K562 (cell line): ENCODE data around the gene EMC1. TPM values are rescaled to one million over a fixed set of nuclear protein-coding genes. Genes with fewer than 3 reads are reported as not detected.
A peak's percentile ranks its signal among the peaks of the same experiment; 100 is the strongest.

Experiments
- ATAC-seq: fragments of 200-7000 bp; cut with Tn5 transposase; 3 replicates; pipeline ENCODE4 v1.9.1; 2020; ENCODE audit warnings: moderate library complexity
- BruUV-seq: library from RNA; stranded (reverse); fragments of 400-500 nt; replicated peaks from 2 replicates; lab custom pipeline; 2021; lab: Mats Ljungman, UMichigan
- CTCF ChIA-PET: fragments of 300-600 bp; formaldehyde crosslinking; extraction: SDS; loops from one replicate; lab custom pipeline; 2021; ENCODE audit warnings: low intra/inter-chr PET ratio; lab: Yijun Ruan, JAX
- POLR2A ChIA-PET: fragments of 300-600, 350-650 bp; sonication (Branson Sonifier 250); formaldehyde crosslinking; extraction: SDS; loops from one replicate; lab custom pipeline; 2021; ENCODE audit warnings: antibody characterized with exemption, inconsistent platforms; lab: Yijun Ruan, JAX
- DNase-seq, 4 experiments: peaks; one replicate each; pipeline versions ENCODE4 v3.0.0 to v3.0.0-alpha.2; 2011 to 2018; ENCODE audit warnings: low spot score in 3 of 4, mixed read lengths in 3 of 4; ENCODE audit errors: extremely low read depth in 1 of 4
- FAIRE-seq: peaks from 2 replicates; lab custom pipeline; 2011; peaks lifted over from hg19 to GRCh38; lab: Jason Lieb, UNC
- H2AFZ ChIP-seq: 2 replicates; pipeline ENCODE4 v1.6.0; 2011; ENCODE audit warnings: low read depth, low read length, control low read depth, inconsistent platforms
- H3K27ac ChIP-seq: fragments of 200-600 bp; 3 replicates; pipeline ENCODE4 v1.8.0; 2011; ENCODE audit warnings: low read depth, mild to moderate bottlenecking, control low read depth, inconsistent platforms, low read length, moderate library complexity, mixed read lengths; ENCODE audit errors: extremely low read depth
- H3K27me3 ChIP-seq, 2 experiments: fragments of 300-600 bp in 1 of 2; 2 replicates in 1 of 2; 3 replicates in 1 of 2; pipeline versions ENCODE4 v1.6.0 to v1.8.0; 2011; ENCODE audit warnings: inconsistent platforms in 2 of 2, low read length in 2 of 2, mild to moderate bottlenecking in 1 of 2, mixed read lengths in 1 of 2, moderate library complexity in 1 of 2; ENCODE audit not compliant: control insufficient read depth in 2 of 2, insufficient read depth in 2 of 2
- H3K36me3 ChIP-seq: fragments of 300-600 bp; 3 replicates; pipeline ENCODE4 v1.8.0; 2011; ENCODE audit warnings: mild to moderate bottlenecking, low read length, inconsistent platforms; ENCODE audit not compliant: control insufficient read depth, insufficient read depth
- H3K4me1 ChIP-seq, 2 experiments: fragments of 200-600 bp in 1 of 2; replicated peaks in 1 of 2; 2 replicates in 1 of 2; 3 replicates in 1 of 2; pipeline versions ENCODE4 v1.5.1 to v1.8.0; 2011; ENCODE audit warnings: inconsistent platforms in 2 of 2, low read length in 2 of 2, mild to moderate bottlenecking in 1 of 2, mixed read lengths in 1 of 2, moderate library complexity in 1 of 2; ENCODE audit not compliant: control insufficient read depth in 2 of 2, insufficient read depth in 2 of 2
- H3K4me2 ChIP-seq: 2 replicates; pipeline ENCODE4 v1.6.1; 2011; ENCODE audit warnings: low read length, control low read depth, inconsistent platforms, mixed read lengths; ENCODE audit not compliant: insufficient read depth
- H3K4me3 ChIP-seq: fragments of 200-600 bp; sonication (generic), shearing (Covaris generic); 2 replicates; pipeline ENCODE4 v1.5.1; 2016; ENCODE audit warnings: control low read depth, inconsistent platforms
- H3K79me2 ChIP-seq: fragments of 200-600 bp; 3 replicates; pipeline ENCODE4 v1.8.0; 2011; ENCODE audit warnings: low read length, inconsistent platforms; ENCODE audit not compliant: control insufficient read depth, insufficient read depth
- H3K9ac ChIP-seq, 2 experiments: 2 replicates each; pipeline versions ENCODE4 v1.6.0 to v1.6.1; 2011; ENCODE audit warnings: low read depth in 2 of 2, low read length in 2 of 2, control low read depth in 1 of 2, inconsistent platforms in 1 of 2, mild to moderate bottlenecking in 1 of 2, mixed read lengths in 1 of 2; ENCODE audit not compliant: insufficient read depth in 1 of 2
- H3K9me1 ChIP-seq: one replicate; pipeline ENCODE4 v1.6.0; 2011; ENCODE audit warnings: inconsistent platforms, mild to moderate bottlenecking, low read length, moderate library complexity; ENCODE audit not compliant: control insufficient read depth, insufficient read depth
- H3K9me3 ChIP-seq: replicated peaks from 2 replicates; pipeline ENCODE4 v1.5.1; 2011; ENCODE audit warnings: low read depth, low read length, inconsistent platforms; ENCODE audit not compliant: control insufficient read depth, insufficient read depth
- H4K20me1 ChIP-seq: replicated peaks from 2 replicates; pipeline ENCODE4 v1.6.1; 2011; ENCODE audit warnings: low read length, inconsistent platforms, mixed read lengths; ENCODE audit not compliant: control insufficient read depth, insufficient read depth
- EWSR1 ChIP-seq: fragments of 450-650 bp; IDR thresholded peaks from 2 replicates; pipeline ENCODE4 v1.6.1; 2018; ENCODE audit warnings: borderline replicate concordance, mild to moderate bottlenecking, low read depth, moderate library complexity; ENCODE audit not compliant: partially characterized antibody
- LARP7 ChIP-seq: fragments of 450-650 bp; IDR thresholded peaks from 2 replicates; pipeline ENCODE4 v1.6.1; 2016
- MEF2A ChIP-seq: IDR thresholded peaks from 2 replicates; pipeline ENCODE4 v1.6.1; 2011; ENCODE audit warnings: low read depth, mild to moderate bottlenecking, low read length, moderate library complexity; ENCODE audit not compliant: control insufficient read depth
- YY1 ChIP-seq, 3 experiments: IDR thresholded peaks; 2 replicates each; pipeline ENCODE4 v1.6.1; 2011; ENCODE audit warnings: low read length in 2 of 3, mild to moderate bottlenecking in 2 of 3, moderate library complexity in 2 of 3, borderline replicate concordance in 1 of 3, control low read depth in 1 of 3, low read depth in 1 of 3; ENCODE audit not compliant: insufficient read depth in 3 of 3, insufficient replicate concordance in 2 of 3, control insufficient read depth in 1 of 3, insufficient read length in 1 of 3; ENCODE audit errors: extremely low read depth in 1 of 3
- ZBED1 ChIP-seq: IDR thresholded peaks from 2 replicates; pipeline ENCODE4 v1.6.1; 2014
- ZNF134 ChIP-seq: fragments of 250-450 bp; sonication (Bioruptor Pico); conservative IDR thresholded peaks from 2 replicates; pipeline ENCODE4 v1.4.0; 2020
- WGBS: fragments of 100-300 bp; shearing (Covaris generic); methylation state at CpG from one replicate; pipeline ENCODE4 v1.1.6; 2016; ENCODE audit warnings: low coverage, mixed read lengths; ENCODE audit not compliant: insufficient coverage; ENCODE audit errors: missing lambda C conversion rate; 5-methylcytosine and 5-hydroxymethylcytosine counted together
- in situ Hi-C: fragments of 300-500 bp; cut with MboI; formaldehyde crosslinking; loops from 4 replicates; pipeline ENCODE4 v1.15.0; 2018; ENCODE audit warnings: inconsistent platforms, mixed read lengths
- intact Hi-C: fragments of 100-400 bp; cut with micrococcal nuclease; formaldehyde crosslinking; loops from 2 replicates; pipeline ENCODE4 v1.14.2; 2022
- polyA plus RNA-seq, 8 experiments: library from polyadenylated mRNA; depleted of rRNA in 4 of 8; stranded (reverse) in 5 of 8; unstranded in 3 of 8; fragments of >200 nt; fragmentation: Nextera tagmentation in 2 of 8; fragmentation: Illumina TruSeq in 1 of 8; extraction: Ambion mirVana in 2 of 8; extraction: Trizol in 1 of 8; gene quantifications; 2 replicates each; pipeline versions ENCODE4 v1.2.1 to v1.2.3, GENCODE V29; 2011 to 2014; ENCODE audit warnings: inconsistent platforms in 1 of 8, missing spikeins in 1 of 8
- total RNA-seq, 7 experiments: library from RNA; depleted of rRNA in 6 of 7; stranded (reverse); fragments of >200 nt in 6 of 7; fragmentation: Illumina TruSeq in 2 of 7; extraction: Trizol in 2 of 7; gene quantifications; 2 replicates each; pipeline versions ENCODE4 v1.2.1 to v1.2.3, GENCODE V29; 2011 to 2021; ENCODE audit warnings: low replicate concordance in 1 of 7
- TF ChIP-seq, protein P1 (sequence below): sonication (generic); formaldehyde crosslinking; IDR thresholded peaks from 2 replicates; pipeline ENCODE4 v1.8.1; 2023; ENCODE audit warnings: mild to moderate bottlenecking, missing genetic modification reagents

EMC1 gene
- total and polyA plus RNA-seq, 9 of the 15 experiments (the other 6 are each of a cell fraction or from before 2014, with no cell fraction given) = 17.8 to 88.2 (median 37.4) TPM

- ChIA-PET POLR2A (interaction anchor here (0.6 to 6.4 kb wide), 6 partner anchors 8 to 61 kb away, joined by 3 to 42 read pairs (median 8); no protein-coding TSS in a partner anchor), CTCF (no interaction called here)
- peaks cover 49% of the 10 kb centered on the region for H4K20me1 ChIP-seq
- ATAC-seq = no peak
- FAIRE-seq = no peak
- TF ChIP-seq LARP7 (0 out of 2 replicates have a peak, but pooled peaks have one; percentile 20), ZBED1 (no peak), YY1 (IDR thresholded peaks at IDR 0.05; ENCODE audit: borderline replicate concordance in 1 of 3, control insufficient read depth in 1 of 3, extremely low read depth in 1 of 3, insufficient read depth in 3 of 3, insufficient read length in 1 of 3, insufficient replicate concordance in 2 of 3, low read depth in 1 of 3, low read length in 2 of 3) (peak in 1 of 3 experiments; percentile 14), EWSR1 (no peak), MEF2A (no peak), ZNF134 (CRISPR knock-in tag) (0 out of 2 replicates have a peak, but pooled peaks have one; percentile 63)
- TF ChIP-seq, protein P1, sequence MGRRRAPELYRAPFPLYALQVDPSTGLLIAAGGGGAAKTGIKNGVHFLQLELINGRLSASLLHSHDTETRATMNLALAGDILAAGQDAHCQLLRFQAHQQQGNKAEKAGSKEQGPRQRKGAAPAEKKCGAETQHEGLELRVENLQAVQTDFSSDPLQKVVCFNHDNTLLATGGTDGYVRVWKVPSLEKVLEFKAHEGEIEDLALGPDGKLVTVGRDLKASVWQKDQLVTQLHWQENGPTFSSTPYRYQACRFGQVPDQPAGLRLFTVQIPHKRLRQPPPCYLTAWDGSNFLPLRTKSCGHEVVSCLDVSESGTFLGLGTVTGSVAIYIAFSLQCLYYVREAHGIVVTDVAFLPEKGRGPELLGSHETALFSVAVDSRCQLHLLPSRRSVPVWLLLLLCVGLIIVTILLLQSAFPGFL (CRISPR knock-in tag) = 0 out of 2 replicates have a peak, but pooled peaks have one; percentile 15
- TF ChIP-seq, all 486 proteins: peak for 4
- Histone ChIP-seq H3K4me2 (peak overlapping the region; percentile 28), H2AFZ (no peak overlapping the region), H3K4me3 (no peak overlapping the region), H3K36me3 (peaks cover 51% of the 10 kb centered on the region), H3K9me3 (no peaks in the 10 kb centered on the region), H3K4me1 (peaks cover 23 to 45% of the 10 kb centered on the region in 2 experiments), H3K9ac (no peak overlapping the region), H3K27me3 (no peaks in the 10 kb centered on the region), H3K27ac (no peak overlapping the region), H3K9me1 (peaks cover 10% of the 10 kb centered on the region), H3K79me2 (peaks cover 100% of the 10 kb centered on the region)
- in situ Hi-C loops (no loop called here), intact Hi-C loops (no loop called here)
- no TSS peak for BruUV-seq
- 33% methylated on average over 3 of the region's 3 CpGs for WGBS
- DNase-seq = peak in 1 of 4 experiments; percentile 28
These were observed 44.4 kb downstream of the EMC1 start for GRCh38 chr1:19206947-19207346.
